Transverse colon (tissue), 4 donors: Measurements from ENCODE around the gene HAND2.

Experiments
- EP300 ChIP-seq: sonication (generic); formaldehyde crosslinking; IDR thresholded peaks from one replicate; pipeline ENCODE4 v1.6.1; 2017; ENCODE audit warnings: antibody characterized with exemption, low read depth
- POLR2A ChIP-seq: fragments of 450-650 bp; IDR thresholded peaks from one replicate; pipeline ENCODE4 v1.6.1; 2016; ENCODE audit warnings: antibody characterized with exemption, mild to moderate bottlenecking, moderate library complexity
- POLR2AphosphoS5 ChIP-seq, 3 donors: sonication (generic); formaldehyde crosslinking; IDR thresholded peaks; one replicate each; pipeline ENCODE4 v1.6.1; 2016; ENCODE audit warnings: antibody characterized with exemption in 3 of 3
- TF ChIP-seq, protein P1 (sequence below), 5 experiments: fragments of 200-600 bp in 3 of 5; fragments of 450-650 bp in 2 of 5; sonication (generic) in 3 of 5; IDR thresholded peaks; 1 replicate in 2 of 5; 2 replicates in 3 of 5; pipeline ENCODE4 v1.5.1; 2016 to 2017; ENCODE audit warnings: antibody characterized with exemption in 5 of 5, inconsistent platforms in 3 of 5, mild to moderate bottlenecking in 2 of 5, moderate library complexity in 1 of 5

DNA sequence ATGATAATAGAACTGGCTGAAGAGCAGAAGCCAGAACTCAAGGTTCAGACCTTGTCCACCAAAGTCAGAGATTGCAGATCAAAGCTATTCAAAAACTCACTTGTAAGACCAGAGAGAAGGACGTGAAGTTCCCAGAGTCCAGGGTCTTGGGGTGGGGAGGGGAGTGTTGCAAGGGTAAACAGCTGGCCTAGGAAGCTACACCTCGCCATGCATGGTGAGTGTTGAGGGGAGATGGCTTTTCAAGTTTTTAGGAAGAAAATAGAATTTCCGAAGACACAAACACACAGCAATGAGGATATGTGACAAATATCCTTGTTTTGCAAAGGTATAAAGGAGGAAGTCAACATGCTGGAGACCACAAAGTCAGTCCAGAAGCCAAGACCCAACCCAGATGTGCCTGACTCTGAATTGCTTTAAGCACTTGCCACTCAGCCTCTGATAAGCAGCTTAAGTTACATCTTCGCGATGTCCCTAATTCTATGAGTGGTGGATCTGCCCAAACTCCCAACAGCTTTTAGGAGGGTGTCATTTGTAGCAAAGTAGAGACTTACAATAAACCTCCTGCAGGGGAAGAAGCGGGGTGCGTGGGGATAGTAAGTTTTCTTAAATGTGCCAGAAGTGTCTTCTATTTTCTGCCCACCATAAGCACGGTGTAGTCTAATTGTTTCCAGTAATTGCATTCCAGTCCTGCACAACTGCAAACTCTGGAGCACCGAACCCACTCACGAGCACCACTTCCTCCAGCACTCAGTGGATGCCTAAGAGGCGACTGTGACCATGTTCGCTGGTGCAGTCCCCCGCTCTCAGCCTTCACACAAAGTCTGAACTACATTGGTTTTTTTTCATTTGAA lies 26.5 kb downstream of the HAND2 start:
- TF ChIP-seq POLR2A: no peak
- TF ChIP-seq POLR2AphosphoS5 (IDR thresholded peaks at IDR 0.05): no peak
- TF ChIP-seq, protein P1, sequence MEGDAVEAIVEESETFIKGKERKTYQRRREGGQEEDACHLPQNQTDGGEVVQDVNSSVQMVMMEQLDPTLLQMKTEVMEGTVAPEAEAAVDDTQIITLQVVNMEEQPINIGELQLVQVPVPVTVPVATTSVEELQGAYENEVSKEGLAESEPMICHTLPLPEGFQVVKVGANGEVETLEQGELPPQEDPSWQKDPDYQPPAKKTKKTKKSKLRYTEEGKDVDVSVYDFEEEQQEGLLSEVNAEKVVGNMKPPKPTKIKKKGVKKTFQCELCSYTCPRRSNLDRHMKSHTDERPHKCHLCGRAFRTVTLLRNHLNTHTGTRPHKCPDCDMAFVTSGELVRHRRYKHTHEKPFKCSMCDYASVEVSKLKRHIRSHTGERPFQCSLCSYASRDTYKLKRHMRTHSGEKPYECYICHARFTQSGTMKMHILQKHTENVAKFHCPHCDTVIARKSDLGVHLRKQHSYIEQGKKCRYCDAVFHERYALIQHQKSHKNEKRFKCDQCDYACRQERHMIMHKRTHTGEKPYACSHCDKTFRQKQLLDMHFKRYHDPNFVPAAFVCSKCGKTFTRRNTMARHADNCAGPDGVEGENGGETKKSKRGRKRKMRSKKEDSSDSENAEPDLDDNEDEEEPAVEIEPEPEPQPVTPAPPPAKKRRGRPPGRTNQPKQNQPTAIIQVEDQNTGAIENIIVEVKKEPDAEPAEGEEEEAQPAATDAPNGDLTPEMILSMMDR (IDR thresholded peaks at IDR 0.05): no peak
- no peak for TF ChIP-seq EP300
